Measurements from ENCODE around the gene HM13. TPM values are rescaled to one million over a fixed set of nuclear protein-coding genes. Genes with fewer than 3 reads are reported as not detected.
A peak's percentile ranks its signal among the peaks of the same experiment; 100 is the strongest.
"Not testable (repeated sequence)": the region's sequence is repeated elsewhere in the genome, so short reads cannot be mapped to it uniquely, and the experiment has no call there.

Gene HM13
- polyA plus RNA-seq (2013, experiment 1 of 2) = 291 TPM
- polyA plus RNA-seq (2013, experiment 2 of 2) = 287 TPM

GRCh38 chr20:31514154-31515071 lies at the start of gene HM13:
Gene HM13 (plus strand): TSS chr20:31514442. CDS start chr20:31514552, 110 bp downstream.
- Histone ChIP-seq H2BK120ac (ENCODE audit: low read depth, low read length) (peak within 1 kb of the TSS; percentile 65), H2BK5ac (ENCODE audit: low read depth, low read length, poor library complexity, severe bottlenecking) (no peak within 1 kb of the TSS), H3K4ac (ENCODE audit: low read depth in 1 of 2, low read length in 2 of 2) (peak within 1 kb of the TSS; percentile 90 to 94), H4K91ac (ENCODE audit: low read length) (peak within 1 kb of the TSS; percentile 96), H3K9me3 (ENCODE audit: control insufficient read depth, low read length) (no peaks in the 10 kb centered on the region), H3K18ac (ENCODE audit: low read depth in 1 of 2, low read length in 2 of 2) (peak within 1 kb of the TSS; percentile 95 to 99), H3K14ac (ENCODE audit: low read length in 2 of 2) (peak within 1 kb of the TSS in 1 of 2 experiments; percentile 100), H2BK12ac (ENCODE audit: low read length in 2 of 2) (peak within 1 kb of the TSS in 1 of 2 experiments; percentile 23), H3K23ac (ENCODE audit: low read length in 2 of 2) (peak within 1 kb of the TSS; percentile 15 to 98), H2BK15ac (ENCODE audit: low read depth, poor library complexity, severe bottlenecking) (peak within 1 kb of the TSS; percentile 15), H3K9ac (ENCODE audit: low read length) (peak within 1 kb of the TSS; percentile 97), H3K36me3 (ENCODE audit: control insufficient read depth in 1 of 2, insufficient read depth in 2 of 2, low read depth in 1 of 2, low read length in 2 of 2) (peaks cover 10 to 26% of the 10 kb centered on the region in 2 experiments), H3K4me1 (ENCODE audit: control insufficient read depth, insufficient read depth, low read depth, low read length) (peaks cover 22% of the 10 kb centered on the region), H3K4me3 (ENCODE audit: insufficient read depth in 1 of 2, low read depth in 1 of 2, low read length in 2 of 2) (peak within 1 kb of the TSS; percentile 97 to 98), H2AK5ac (ENCODE audit: low read length, severe bottlenecking) (peak within 1 kb of the TSS; percentile 2), H3K27ac (ENCODE audit: low read length, poor library complexity, severe bottlenecking) (peak within 1 kb of the TSS; percentile 50), H3K27me3 (ENCODE audit: control insufficient read depth in 1 of 2, insufficient read depth in 1 of 2, low read length in 2 of 2) (no peaks in the 10 kb centered on the region), H2AFZ (ENCODE audit: low read depth, low read length) (peak within 1 kb of the TSS; percentile 90), H3K4me2 (ENCODE audit: low read length, poor library complexity, severe bottlenecking) (peak within 1 kb of the TSS; percentile 98), H4K8ac (ENCODE audit: low read length) (peak within 1 kb of the TSS; percentile 97), H3K79me1 (replicated peaks; ENCODE audit: low read length, poor library complexity, severe bottlenecking) (peaks cover 1% of the 10 kb centered on the region)
- peak; percentile 95 for DNase-seq
- under 1% methylated on average over 86 of the region's 86 CpGs for WGBS

DNA sequence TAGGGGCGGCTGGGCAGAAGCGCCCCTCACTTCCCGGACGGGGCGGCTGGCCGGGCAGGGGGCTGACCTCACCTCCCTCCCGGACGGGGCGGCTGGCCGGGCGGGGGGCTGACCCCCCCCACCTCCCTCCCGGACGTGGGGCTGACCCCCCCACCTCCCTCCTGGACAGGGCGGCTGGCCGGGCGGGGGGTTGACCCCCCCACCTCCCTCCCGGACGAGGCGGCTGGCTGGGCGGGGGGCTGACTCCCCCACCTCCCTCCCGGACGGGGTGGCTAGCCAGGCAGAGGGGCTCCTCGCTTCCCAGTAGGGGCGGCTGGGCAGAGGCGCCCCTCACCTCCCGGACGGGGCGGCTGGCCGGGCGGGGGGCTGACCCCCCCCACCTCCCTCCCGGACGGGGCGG lies 43.3 kb upstream of the HM13 start:
- H4K8ac ChIP-seq (ENCODE audit: low read length); H3K4me2 ChIP-seq (ENCODE audit: low read length, poor library complexity, severe bottlenecking); H3K36me3 ChIP-seq (ENCODE audit: control insufficient read depth in 1 of 2, insufficient read depth in 2 of 2, low read depth in 1 of 2, low read length in 2 of 2); H3K14ac ChIP-seq (ENCODE audit: low read length in 2 of 2); H2BK15ac ChIP-seq (ENCODE audit: low read depth, poor library complexity, severe bottlenecking); H3K27me3 ChIP-seq (ENCODE audit: control insufficient read depth in 1 of 2, insufficient read depth in 1 of 2, low read length in 2 of 2); H3K4me3 ChIP-seq (ENCODE audit: insufficient read depth in 1 of 2, low read depth in 1 of 2, low read length in 2 of 2); H3K9ac ChIP-seq (ENCODE audit: low read length); H2AK5ac ChIP-seq (ENCODE audit: low read length, severe bottlenecking); H3K23ac ChIP-seq (ENCODE audit: low read length in 2 of 2); H2BK12ac ChIP-seq (ENCODE audit: low read length in 2 of 2); H4K91ac ChIP-seq (ENCODE audit: low read length); H3K18ac ChIP-seq (ENCODE audit: low read depth in 1 of 2, low read length in 2 of 2); H3K79me1 ChIP-seq (replicated peaks; ENCODE audit: low read length, poor library complexity, severe bottlenecking); H2BK120ac ChIP-seq (ENCODE audit: low read depth, low read length); H3K4ac ChIP-seq (ENCODE audit: low read depth in 1 of 2, low read length in 2 of 2); H3K27ac ChIP-seq (ENCODE audit: low read length, poor library complexity, severe bottlenecking); DNase-seq; H2AFZ ChIP-seq (ENCODE audit: low read depth, low read length); H3K4me1 ChIP-seq (ENCODE audit: control insufficient read depth, insufficient read depth, low read depth, low read length); H3K9me3 ChIP-seq (ENCODE audit: control insufficient read depth, low read length); H2BK5ac ChIP-seq (ENCODE audit: low read depth, low read length, poor library complexity, severe bottlenecking): not testable (repeated sequence)
- no CpG with 5 or more reads among the region's 33 CpGs for WGBS

DNA sequence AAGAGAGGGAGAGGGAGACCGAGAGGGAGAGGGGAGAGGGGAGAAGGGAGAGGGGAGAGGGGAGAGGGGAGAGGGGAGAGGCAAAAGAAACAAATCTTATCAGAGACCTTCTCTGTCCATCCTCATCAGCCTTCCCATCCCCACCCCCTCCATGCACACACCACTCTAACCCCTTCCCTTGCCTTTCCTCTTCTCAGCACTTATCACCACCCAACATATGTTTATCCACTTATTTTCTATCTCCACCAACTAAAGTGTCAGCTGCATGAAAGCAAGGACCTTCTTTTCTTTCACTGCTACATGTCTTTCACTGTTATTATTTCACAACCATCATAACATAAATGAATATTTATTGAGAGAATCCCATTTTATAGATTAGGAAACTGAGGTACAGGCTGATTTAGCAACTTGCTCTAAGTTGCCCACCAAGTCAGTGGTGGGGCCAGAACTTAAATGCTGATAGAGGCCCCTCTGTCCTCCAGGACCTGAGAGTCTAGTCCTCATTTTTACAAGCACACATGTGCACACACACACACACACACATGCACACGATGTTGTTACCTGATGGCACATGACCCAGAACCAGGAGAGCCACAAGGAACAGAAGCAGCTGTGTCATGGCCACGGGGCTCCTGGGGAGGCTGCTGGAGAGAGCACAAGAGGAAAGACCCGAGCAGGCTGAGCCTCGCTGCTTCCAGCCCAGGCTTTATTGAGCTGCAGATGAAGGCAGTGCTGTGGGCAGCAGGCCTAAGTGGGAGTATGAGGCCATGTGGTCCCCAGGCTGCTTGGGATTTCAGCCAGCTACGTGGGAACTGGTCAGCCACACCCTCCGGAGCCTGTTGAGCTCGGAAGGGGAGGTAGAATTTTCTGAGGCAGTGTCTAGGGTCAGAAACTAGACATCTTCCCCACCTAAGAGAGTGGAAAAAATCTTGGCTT lies 41.6 kb upstream of the HM13 start:
- H4K8ac ChIP-seq (ENCODE audit: low read length) = no peak overlapping the region
- no peak overlapping the region for H3K23ac ChIP-seq (ENCODE audit: low read length in 2 of 2)
- no peaks in the 10 kb centered on the region for H3K4me1 ChIP-seq (ENCODE audit: control insufficient read depth, insufficient read depth, low read depth, low read length)
- H3K36me3 ChIP-seq (ENCODE audit: control insufficient read depth in 1 of 2, insufficient read depth in 2 of 2, low read depth in 1 of 2, low read length in 2 of 2) = no peaks in the 10 kb centered on the region
- no peak overlapping the region for H3K27ac ChIP-seq (ENCODE audit: low read length, poor library complexity, severe bottlenecking)
- 50% methylated on average over 5 of the region's 8 CpGs for WGBS
- no peak overlapping the region for H2BK15ac ChIP-seq (ENCODE audit: low read depth, poor library complexity, severe bottlenecking)
- no peak overlapping the region for H2AFZ ChIP-seq (ENCODE audit: low read depth, low read length)
- no peak overlapping the region for H2BK12ac ChIP-seq (ENCODE audit: low read length in 2 of 2)
- no peak overlapping the region for H3K9ac ChIP-seq (ENCODE audit: low read length)
- no peaks in the 10 kb centered on the region for H3K79me1 ChIP-seq (replicated peaks; ENCODE audit: low read length, poor library complexity, severe bottlenecking)
- H3K18ac ChIP-seq (ENCODE audit: low read depth in 1 of 2, low read length in 2 of 2) = no peak overlapping the region
- no peak overlapping the region for H3K4me2 ChIP-seq (ENCODE audit: low read length, poor library complexity, severe bottlenecking)
- peak overlapping the region; percentile 4 for H4K91ac ChIP-seq (ENCODE audit: low read length)
- no peaks in the 10 kb centered on the region for H3K9me3 ChIP-seq (ENCODE audit: control insufficient read depth, low read length)
- DNase-seq = no peak
- H3K14ac ChIP-seq (ENCODE audit: low read length in 2 of 2) = no peak overlapping the region
- no peak overlapping the region for H2AK5ac ChIP-seq (ENCODE audit: low read length, severe bottlenecking)
- H2BK5ac ChIP-seq (ENCODE audit: low read depth, low read length, poor library complexity, severe bottlenecking) = no peak overlapping the region
- H2BK120ac ChIP-seq (ENCODE audit: low read depth, low read length) = no peak overlapping the region
- no peak overlapping the region for H3K4ac ChIP-seq (ENCODE audit: low read depth in 1 of 2, low read length in 2 of 2)
- H3K27me3 ChIP-seq (ENCODE audit: control insufficient read depth in 1 of 2, insufficient read depth in 1 of 2, low read length in 2 of 2) = peaks cover 11 to 16% of the 10 kb centered on the region in 2 experiments
- no peak overlapping the region for H3K4me3 ChIP-seq (ENCODE audit: insufficient read depth in 1 of 2, low read depth in 1 of 2, low read length in 2 of 2)

All from mesenchymal stem cell (in vitro differentiated cells and primary cell).